ENCODE measurements around the gene HNRNPR. TPM values are rescaled to one million over a fixed set of nuclear protein-coding genes. Genes with fewer than 3 reads are reported as not detected.

Gene HNRNPR
- total and polyA plus RNA-seq, 8 donors = 27.6 to 57.8 (median 44.9) TPM

GRCh38 chr1:23304140-23304620 is 39.9 kb downstream of the HNRNPR start:
- FAIRE-seq (no peak), DNase-seq (no peak), ATAC-seq (no peak)
- H3K27ac ChIP-seq = peak overlapping the region in 1 of 4 donors; percentile 15
- peaks cover 0 to 9% (median 0%) of the 10 kb centered on the region in 3 donors for H3K36me3 ChIP-seq
- WGBS, 2 donors = 76% methylated on average over 4 of the region's 4 CpGs
- no peaks in the 10 kb centered on the region for H3K4me1 ChIP-seq
- no peak for TF ChIP-seq CTCF (IDR thresholded peaks at IDR 0.05)
- no peak overlapping the region for H3K4me3 ChIP-seq
- H3K27me3 ChIP-seq = no peaks in the 10 kb centered on the region
- intact Hi-C loops (cut with DNase I) = no loop called here
- no peaks in the 10 kb centered on the region for H3K9me3 ChIP-seq

- no peak for TF ChIP-seq CTCF (IDR thresholded peaks at IDR 0.05)
- FAIRE-seq (no peak), DNase-seq (no peak), ATAC-seq (no peak)
- H3K27ac ChIP-seq = peak overlapping the region in 2 of 4 donors; percentile 7 to 15
- H3K4me1 ChIP-seq = no peaks in the 10 kb centered on the region
- H3K36me3 ChIP-seq = peaks cover 0 to 9% (median 0%) of the 10 kb centered on the region in 3 donors
- H3K4me3 ChIP-seq = no peak overlapping the region
- WGBS, 2 donors = 79 to 85% methylated on average over 2 of the region's 2 CpGs
- intact Hi-C loops (cut with DNase I) = no loop called here
- no peaks in the 10 kb centered on the region for H3K27me3 ChIP-seq
- no peaks in the 10 kb centered on the region for H3K9me3 ChIP-seq
These were observed 40.6 kb downstream of the HNRNPR start for GRCh38 chr1:23303524-23303923.

- 92 to 94% methylated on average over 2 of the region's 2 CpGs for WGBS, 2 donors
- H3K4me1 ChIP-seq = no peaks in the 10 kb centered on the region
- H3K4me3 ChIP-seq = no peak overlapping the region
- intact Hi-C loops (cut with DNase I) = no loop called here
- H3K27me3 ChIP-seq = no peaks in the 10 kb centered on the region
- H3K27ac ChIP-seq = no peak overlapping the region
- DNase-seq (no peak), FAIRE-seq (no peak), ATAC-seq (no peak)
- H3K36me3 ChIP-seq = peaks cover 0 to 16% (median 4%) of the 10 kb centered on the region in 3 donors
- no peaks in the 10 kb centered on the region for H3K9me3 ChIP-seq
- TF ChIP-seq CTCF (IDR thresholded peaks at IDR 0.05) = no peak
These were observed 47.2 kb downstream of the HNRNPR start for GRCh38 chr1:23296931-23297330.

- TF ChIP-seq CTCF (IDR thresholded peaks at IDR 0.05) = no peak
- intact Hi-C loops (cut with DNase I) = no loop called here
- 94 to 98% methylated on average over 2 of the region's 2 CpGs for WGBS, 2 donors
- peaks cover 8 to 16% (median 15%) of the 10 kb centered on the region in 3 donors for H3K4me1 ChIP-seq
- no peaks in the 10 kb centered on the region for H3K27me3 ChIP-seq
- DNase-seq (no peak), ATAC-seq (no peak), FAIRE-seq (no peak)
- H3K36me3 ChIP-seq = no peaks in the 10 kb centered on the region
- no peaks in the 10 kb centered on the region for H3K9me3 ChIP-seq
- no peak overlapping the region for H3K27ac ChIP-seq
- no peak overlapping the region for H3K4me3 ChIP-seq
These were observed 52.4 kb downstream of the HNRNPR start for GRCh38 chr1:23291706-23292105.

GRCh38 chr1:23290836-23291565 is 53.1 kb downstream of the HNRNPR start:
- Histone ChIP-seq H3K4me3 (no peak overlapping the region), H3K4me1 (peaks cover 8 to 16% (median 15%) of the 10 kb centered on the region in 3 donors), H3K36me3 (no peaks in the 10 kb centered on the region), H3K27me3 (no peaks in the 10 kb centered on the region), H3K27ac (no peak overlapping the region), H3K9me3 (no peaks in the 10 kb centered on the region)
- no peak for DNase-seq
- no peak for ATAC-seq
- no peak for TF ChIP-seq CTCF (IDR thresholded peaks at IDR 0.05)
- WGBS, 2 donors = 85 to 86% methylated on average over 9 of the region's 9 CpGs
- FAIRE-seq = no peak
- intact Hi-C loops (cut with DNase I) = no loop called here
